Measurements from ENCODE around the gene LEFTY2. TPM values are rescaled to one million over a fixed set of nuclear protein-coding genes. Genes with fewer than 3 reads are reported as not detected.

Gene LEFTY2
- total RNA-seq, 1 donor from 2014 or later = not detected

DNA sequence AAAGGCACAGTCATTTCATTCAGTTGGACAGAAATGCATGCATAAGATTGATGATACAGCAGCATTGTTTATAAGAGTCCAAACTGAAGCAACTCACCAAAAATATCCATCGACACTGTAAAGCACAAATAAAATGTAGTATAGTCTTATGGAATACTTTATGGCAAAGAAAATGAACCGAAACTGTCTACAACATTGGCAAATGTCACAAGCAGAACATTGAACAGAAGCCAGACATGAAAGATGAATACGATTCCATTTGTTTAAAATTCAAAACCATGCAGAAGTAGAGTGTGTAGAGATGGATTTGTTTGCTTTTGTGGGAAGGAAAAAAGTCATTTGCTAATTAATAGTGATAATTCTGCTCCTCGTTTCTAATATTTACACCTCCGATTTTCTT is 44.5 kb downstream of the LEFTY2 start:
- H3K4me1 ChIP-seq = peaks cover 16% of the 10 kb centered on the region
- H3K4me3 ChIP-seq = no peak overlapping the region
- no peak overlapping the region for H3K27ac ChIP-seq
- Mint-ChIP-seq H3K4me3 (no peak overlapping the region), H3K9me3 (no peaks in the 10 kb centered on the region), H3K4me1 (peaks cover 16% of the 10 kb centered on the region), H3K27me3 (ENCODE audit: insufficient read depth, low read depth) (no peaks in the 10 kb centered on the region), H3K27ac (no peak overlapping the region), H3K36me3 (no peaks in the 10 kb centered on the region)
- no peaks in the 10 kb centered on the region for H3K9me3 ChIP-seq (ENCODE audit: low read depth)
- no peak overlapping the region for H3K4me2 ChIP-seq
- H3F3A ChIP-seq (ENCODE audit: low read depth) = peaks cover 6% of the 10 kb centered on the region
- no peaks in the 10 kb centered on the region for H3K36me3 ChIP-seq
- DNase-seq (ENCODE audit: low spot score) = no peak
- H3K79me2 ChIP-seq (ENCODE audit: low read depth) = no peaks in the 10 kb centered on the region
- TF ChIP-seq EZH2phosphoT487 (IDR thresholded peaks at IDR 0.05) = no peak
- TF ChIP-seq, protein P1, sequence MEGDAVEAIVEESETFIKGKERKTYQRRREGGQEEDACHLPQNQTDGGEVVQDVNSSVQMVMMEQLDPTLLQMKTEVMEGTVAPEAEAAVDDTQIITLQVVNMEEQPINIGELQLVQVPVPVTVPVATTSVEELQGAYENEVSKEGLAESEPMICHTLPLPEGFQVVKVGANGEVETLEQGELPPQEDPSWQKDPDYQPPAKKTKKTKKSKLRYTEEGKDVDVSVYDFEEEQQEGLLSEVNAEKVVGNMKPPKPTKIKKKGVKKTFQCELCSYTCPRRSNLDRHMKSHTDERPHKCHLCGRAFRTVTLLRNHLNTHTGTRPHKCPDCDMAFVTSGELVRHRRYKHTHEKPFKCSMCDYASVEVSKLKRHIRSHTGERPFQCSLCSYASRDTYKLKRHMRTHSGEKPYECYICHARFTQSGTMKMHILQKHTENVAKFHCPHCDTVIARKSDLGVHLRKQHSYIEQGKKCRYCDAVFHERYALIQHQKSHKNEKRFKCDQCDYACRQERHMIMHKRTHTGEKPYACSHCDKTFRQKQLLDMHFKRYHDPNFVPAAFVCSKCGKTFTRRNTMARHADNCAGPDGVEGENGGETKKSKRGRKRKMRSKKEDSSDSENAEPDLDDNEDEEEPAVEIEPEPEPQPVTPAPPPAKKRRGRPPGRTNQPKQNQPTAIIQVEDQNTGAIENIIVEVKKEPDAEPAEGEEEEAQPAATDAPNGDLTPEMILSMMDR (IDR thresholded peaks at IDR 0.05) = no peak
- TF ChIP-seq EZH2 (IDR thresholded peaks at IDR 0.05) = no peak
- H2AFZ ChIP-seq (replicated peaks) = no peak overlapping the region
- H4K20me1 ChIP-seq (ENCODE audit: low read depth) = no peaks in the 10 kb centered on the region
- H3K9ac ChIP-seq = no peak overlapping the region
- H3K27me3 ChIP-seq = no peaks in the 10 kb centered on the region

- no peaks in the 10 kb centered on the region for H3K4me1 ChIP-seq
- peaks cover 10% of the 10 kb centered on the region for H3K4me1 Mint-ChIP-seq
- H3K27ac Mint-ChIP-seq = no peak overlapping the region
- H3F3A ChIP-seq (ENCODE audit: low read depth) = peaks cover 3% of the 10 kb centered on the region
- no peak overlapping the region for H3K4me3 ChIP-seq
- H3K27me3 ChIP-seq = peaks cover 28% of the 10 kb centered on the region
- no peaks in the 10 kb centered on the region for H3K9me3 ChIP-seq (ENCODE audit: low read depth)
- no peaks in the 10 kb centered on the region for H3K36me3 ChIP-seq
- TF ChIP-seq EZH2phosphoT487 (IDR thresholded peaks at IDR 0.05) (no peak), EZH2 (IDR thresholded peaks at IDR 0.05) (no peak)
- TF ChIP-seq, protein P1 (IDR thresholded peaks at IDR 0.05) = no peak
- H3K27ac ChIP-seq = no peak overlapping the region
- H3K4me2 ChIP-seq = no peak overlapping the region
- H3K9me3 Mint-ChIP-seq = no peaks in the 10 kb centered on the region
- no peak overlapping the region for H3K4me3 Mint-ChIP-seq
- H3K79me2 ChIP-seq (ENCODE audit: low read depth) = no peaks in the 10 kb centered on the region
- no peak for DNase-seq (ENCODE audit: low spot score)
- no peaks in the 10 kb centered on the region for H4K20me1 ChIP-seq (ENCODE audit: low read depth)
- no peak overlapping the region for H2AFZ ChIP-seq (replicated peaks)
- H3K9ac ChIP-seq = no peak overlapping the region
- no peaks in the 10 kb centered on the region for H3K36me3 Mint-ChIP-seq
- peaks cover 8% of the 10 kb centered on the region for H3K27me3 Mint-ChIP-seq (ENCODE audit: insufficient read depth, low read depth)
Observed at GRCh38 chr1:225892307-225892706, 48.7 kb downstream of the LEFTY2 start.

- no peaks in the 10 kb centered on the region for H3K36me3 Mint-ChIP-seq
- H3F3A ChIP-seq (ENCODE audit: low read depth) = peaks cover 4% of the 10 kb centered on the region
- no peak overlapping the region for H3K9ac ChIP-seq
- H3K27ac Mint-ChIP-seq = no peak overlapping the region
- no peak for DNase-seq (ENCODE audit: low spot score)
- peaks cover 37% of the 10 kb centered on the region for H3K27me3 ChIP-seq
- no peaks in the 10 kb centered on the region for H3K36me3 ChIP-seq
- H3K4me1 Mint-ChIP-seq = peaks cover 13% of the 10 kb centered on the region
- H3K9me3 ChIP-seq (ENCODE audit: low read depth) = no peaks in the 10 kb centered on the region
- H3K4me2 ChIP-seq = no peak overlapping the region
- TF ChIP-seq, protein P1 (IDR thresholded peaks at IDR 0.05) = no peak
- no peak for TF ChIP-seq EZH2 (IDR thresholded peaks at IDR 0.05)
- no peak for TF ChIP-seq EZH2phosphoT487 (IDR thresholded peaks at IDR 0.05)
- H3K27ac ChIP-seq = no peak overlapping the region
- H3K4me1 ChIP-seq = no peaks in the 10 kb centered on the region
- H2AFZ ChIP-seq (replicated peaks) = no peak overlapping the region
- H3K79me2 ChIP-seq (ENCODE audit: low read depth) = no peaks in the 10 kb centered on the region
- H3K4me3 ChIP-seq = no peak overlapping the region
- no peak overlapping the region for H3K4me3 Mint-ChIP-seq
- H3K27me3 Mint-ChIP-seq (ENCODE audit: insufficient read depth, low read depth) = peaks cover 8% of the 10 kb centered on the region
- no peaks in the 10 kb centered on the region for H3K9me3 Mint-ChIP-seq
- no peaks in the 10 kb centered on the region for H4K20me1 ChIP-seq (ENCODE audit: low read depth)
Observed at GRCh38 chr1:225891229-225891972, 49.6 kb downstream of the LEFTY2 start.

Data from neural progenitor cell (in vitro differentiated cells).